HuH-7.5 (cell line): ENCODE results near the gene LKAAEAR1.
"Not testable (repeated sequence)": the region's sequence is repeated elsewhere in the genome, so short reads cannot be mapped to it uniquely, and the experiment has no call there.

Experiments
- DNase-seq: peaks from one replicate; pipeline ENCODE4 v3.0.0; 2011; ENCODE audit warnings: low spot score

LKAAEAR1 gene

GRCh38 chr20:64083804-64084684 is at the start of gene LKAAEAR1:
TSS of gene LKAAEAR1 (minus strand) at chr20:64084398. CDS start at chr20:64084219, 179 bp downstream.
- DNase-seq, result no peak

GRCh38 chr20:64131406-64131805 is 47.2 kb upstream of the LKAAEAR1 start:
- peak; percentile 59 for DNase-seq

- DNase-seq, result no peak
Observed at GRCh38 chr20:64130876-64131275, 46.7 kb upstream of the LKAAEAR1 start.

GRCh38 chr20:64130271-64130670 is 46.1 kb upstream of the LKAAEAR1 start:
- DNase-seq, result no peak

- no peak for DNase-seq
Observed at GRCh38 chr20:64129146-64129782, 45.1 kb upstream of the LKAAEAR1 start.

- DNase-seq, result not testable (repeated sequence)
Observed at GRCh38 chr20:64123517-64123916, 39.3 kb upstream of the LKAAEAR1 start.

- not testable (repeated sequence) for DNase-seq
Observed at GRCh38 chr20:64122927-64123326, 38.7 kb upstream of the LKAAEAR1 start.

GRCh38 chr20:64121586-64121985 is 37.4 kb upstream of the LKAAEAR1 start:
- no peak for DNase-seq

GRCh38 chr20:64119681-64120341 is 35.6 kb upstream of the LKAAEAR1 start:
- DNase-seq, result no peak

GRCh38 chr20:64119301-64119680 is 35.1 kb upstream of the LKAAEAR1 start:
- no peak for DNase-seq

- DNase-seq, result not testable (repeated sequence)
Observed at GRCh38 chr20:64117432-64117777, 33.2 kb upstream of the LKAAEAR1 start.

GRCh38 chr20:64116541-64117431 is 32.6 kb upstream of the LKAAEAR1 start:
- no peak for DNase-seq

GRCh38 chr20:64116016-64116415 is 31.8 kb upstream of the LKAAEAR1 start:
- DNase-seq, result no peak

GRCh38 chr20:64115171-64115911 is 31.1 kb upstream of the LKAAEAR1 start:
- no peak for DNase-seq

- DNase-seq, result no peak
Observed at GRCh38 chr20:64114356-64114971, 30.3 kb upstream of the LKAAEAR1 start.

GRCh38 chr20:64113796-64114355 is 29.7 kb upstream of the LKAAEAR1 start:
- DNase-seq, result no peak

GRCh38 chr20:64113444-64113775 is 29.2 kb upstream of the LKAAEAR1 start:
- DNase-seq, result no peak

- DNase-seq, result no peak
Observed at GRCh38 chr20:64112691-64113443, 28.7 kb upstream of the LKAAEAR1 start.

GRCh38 chr20:64111841-64112641 is 27.8 kb upstream of the LKAAEAR1 start:
- no peak for DNase-seq
